ENCODE measurements around the gene LYPD5. TPM values are rescaled to one million over a fixed set of nuclear protein-coding genes. Genes with fewer than 3 reads are reported as not detected.
"Not testable (repeated sequence)": the region's sequence is repeated elsewhere in the genome, so short reads cannot be mapped to it uniquely, and the experiment has no call there.

LYPD5 gene
- total RNA-seq, 1 donor from 2014 or later, result 0.53 TPM

DNA sequence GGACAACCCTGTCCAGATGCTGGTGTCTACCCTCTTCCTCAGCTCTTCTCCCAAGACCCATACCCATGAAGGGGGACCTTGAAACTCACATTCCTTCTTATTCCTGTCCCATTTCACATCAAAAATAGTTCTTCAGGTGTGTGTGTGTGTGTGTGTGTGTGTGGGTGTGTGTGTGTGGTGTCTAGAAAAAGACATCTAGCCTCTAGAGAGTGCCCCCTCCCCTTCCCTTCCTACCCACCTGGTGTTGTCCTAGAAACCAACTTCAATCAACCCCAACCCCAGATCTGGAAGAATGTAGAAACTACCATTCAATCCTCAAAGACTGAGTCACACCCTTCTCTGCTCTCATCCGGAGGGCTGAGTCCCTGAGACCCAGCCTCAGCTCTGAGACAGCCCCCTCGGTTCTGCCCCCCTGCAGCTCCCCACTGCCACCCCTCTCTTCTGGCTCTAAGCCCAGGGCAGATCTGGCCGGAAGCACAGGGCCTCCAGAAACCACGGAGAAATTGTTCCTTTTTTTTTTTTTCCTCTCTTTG is 25.0 kb downstream of the LYPD5 start:
- H3K36me3 ChIP-seq (ENCODE audit: control insufficient read depth, insufficient read depth, low read length), result no peaks in the 10 kb centered on the region
- no peak overlapping the region for H3K4me3 ChIP-seq (ENCODE audit: low read depth, low read length)
- H3K27me3 ChIP-seq (ENCODE audit: control insufficient read depth, insufficient read depth, low read length), result no peaks in the 10 kb centered on the region
- FAIRE-seq (no peak), DNase-seq (ENCODE audit: low read depth) (no peak)
- TF ChIP-seq CTCF (IDR thresholded peaks at IDR 0.05; ENCODE audit: insufficient read depth, low read length, severe bottlenecking), result no peak

DNA sequence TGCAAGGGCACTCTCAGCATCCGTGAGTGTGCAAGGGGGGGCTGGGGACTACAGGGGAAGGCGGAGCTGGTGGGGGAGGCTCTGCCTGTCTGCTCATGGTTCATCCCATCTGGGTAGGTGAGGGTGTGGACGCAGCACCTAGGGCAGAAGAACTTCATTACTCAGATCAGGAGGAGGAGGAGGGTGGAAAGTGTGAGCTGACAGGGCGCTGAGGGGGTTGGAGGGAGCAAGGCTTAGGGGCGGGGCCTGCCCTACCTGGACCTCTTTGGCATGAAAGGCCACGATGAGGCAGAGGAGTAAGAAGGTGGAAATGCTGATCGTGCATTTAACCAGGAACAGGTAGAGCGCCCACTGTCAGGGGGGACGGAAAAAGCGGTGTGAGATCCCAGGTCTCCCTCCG is 26.0 kb downstream of the LYPD5 start:
- FAIRE-seq, result no peak
- Histone ChIP-seq H3K36me3 (ENCODE audit: control insufficient read depth, insufficient read depth, low read length) (no peaks in the 10 kb centered on the region), H3K4me3 (ENCODE audit: low read depth, low read length) (no peak overlapping the region), H3K27me3 (ENCODE audit: control insufficient read depth, insufficient read depth, low read length) (no peaks in the 10 kb centered on the region)
- DNase-seq (ENCODE audit: low read depth), result no peak
- no peak for TF ChIP-seq CTCF (IDR thresholded peaks at IDR 0.05; ENCODE audit: insufficient read depth, low read length, severe bottlenecking)

DNA sequence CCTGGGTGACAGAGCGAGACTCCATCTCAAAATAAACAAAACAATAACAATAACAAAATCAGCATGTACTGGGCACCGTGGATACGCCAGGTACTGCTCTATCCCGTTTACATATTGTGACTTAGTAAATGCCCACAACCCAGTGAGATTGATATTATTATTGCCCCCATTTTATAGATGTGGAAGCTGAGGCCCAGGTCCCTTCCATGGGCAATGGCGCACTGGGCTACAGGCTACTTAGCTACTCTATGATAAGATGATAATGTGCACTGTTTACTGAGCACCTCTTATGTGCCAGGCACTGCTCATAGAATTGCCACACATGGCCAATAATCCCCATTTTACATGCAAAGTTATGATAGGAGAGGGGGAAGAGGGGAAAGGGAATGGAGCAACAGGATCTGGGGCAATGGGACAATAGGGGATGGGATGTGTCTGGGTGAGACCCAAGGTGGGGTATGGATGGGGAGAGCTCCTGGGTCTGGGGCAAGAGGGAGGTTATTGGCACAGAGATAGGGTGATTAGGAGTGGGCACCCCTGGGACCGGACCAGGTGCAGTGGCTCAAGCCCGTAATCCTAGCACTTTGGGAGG is 26.9 kb downstream of the LYPD5 start:
- Histone ChIP-seq H3K27me3 (ENCODE audit: control insufficient read depth, insufficient read depth, low read length) (no peaks in the 10 kb centered on the region), H3K4me3 (ENCODE audit: low read depth, low read length) (no peak overlapping the region), H3K36me3 (ENCODE audit: control insufficient read depth, insufficient read depth, low read length) (no peaks in the 10 kb centered on the region)
- TF ChIP-seq CTCF (IDR thresholded peaks at IDR 0.05; ENCODE audit: insufficient read depth, low read length, severe bottlenecking), result no peak
- DNase-seq (ENCODE audit: low read depth) (no peak), FAIRE-seq (no peak)

DNA sequence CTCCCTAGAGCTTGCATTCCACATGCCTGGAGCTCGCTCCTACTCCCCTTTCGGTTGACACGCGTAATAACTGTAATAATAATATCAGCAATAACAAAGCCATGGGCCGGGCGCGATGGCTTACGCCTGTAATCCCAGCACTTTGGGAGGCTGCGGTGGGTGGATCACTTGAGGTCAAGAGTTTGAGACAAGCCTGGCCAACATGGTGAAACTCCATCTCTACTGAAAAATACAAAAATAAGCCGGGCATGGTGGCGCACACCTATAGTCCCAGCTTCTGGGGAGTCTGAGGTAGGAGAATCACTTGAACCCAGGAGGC is 27.3 kb downstream of the LYPD5 start:
- H3K4me3 ChIP-seq (ENCODE audit: low read depth, low read length); H3K36me3 ChIP-seq (ENCODE audit: control insufficient read depth, insufficient read depth, low read length); H3K27me3 ChIP-seq (ENCODE audit: control insufficient read depth, insufficient read depth, low read length); DNase-seq (ENCODE audit: low read depth); FAIRE-seq: not testable (repeated sequence)

GRCh38 chr19:43774103-43774939 is 27.9 kb downstream of the LYPD5 start:
- peak; percentile 94 for TF ChIP-seq CTCF (IDR thresholded peaks at IDR 0.05; ENCODE audit: insufficient read depth, low read length, severe bottlenecking)
- H3K36me3 ChIP-seq (ENCODE audit: control insufficient read depth, insufficient read depth, low read length), result no peaks in the 10 kb centered on the region
- FAIRE-seq (no peak), DNase-seq (ENCODE audit: low read depth) (peak; percentile 39)
- H3K27me3 ChIP-seq (ENCODE audit: control insufficient read depth, insufficient read depth, low read length), result no peaks in the 10 kb centered on the region
- H3K4me3 ChIP-seq (ENCODE audit: low read depth, low read length), result no peak overlapping the region

DNA sequence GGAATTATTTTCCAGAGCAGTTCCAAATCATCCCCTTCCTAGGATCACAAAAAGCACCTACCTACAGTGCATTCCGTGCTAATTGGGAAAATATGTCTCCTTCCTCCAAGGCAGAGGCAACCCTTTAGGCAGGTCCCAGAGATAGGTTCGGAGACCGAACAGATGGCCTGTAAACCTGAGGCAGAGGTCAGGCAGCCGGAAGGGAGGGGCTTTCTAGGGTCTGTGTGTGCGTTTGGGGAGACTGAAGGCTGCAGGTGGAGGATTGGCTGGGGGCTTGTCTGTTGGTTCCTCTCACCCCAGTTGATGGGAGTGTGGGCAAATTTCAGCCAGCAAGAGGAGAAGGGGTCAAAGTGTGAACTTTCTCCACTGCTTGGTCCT is 28.5 kb downstream of the LYPD5 start:
- H3K27me3 ChIP-seq (ENCODE audit: control insufficient read depth, insufficient read depth, low read length), result no peaks in the 10 kb centered on the region
- H3K36me3 ChIP-seq (ENCODE audit: control insufficient read depth, insufficient read depth, low read length), result no peaks in the 10 kb centered on the region
- DNase-seq (ENCODE audit: low read depth) (no peak), FAIRE-seq (no peak)
- no peak for TF ChIP-seq CTCF (IDR thresholded peaks at IDR 0.05; ENCODE audit: insufficient read depth, low read length, severe bottlenecking)
- no peak overlapping the region for H3K4me3 ChIP-seq (ENCODE audit: low read depth, low read length)
